T-helper 2 cell treated with Interferon-gamma antibody and Interleukin-4, amounts not matched to agents 100 ng/mL and 5 ng/mL, for 36 hours (primary cell): ENCODE measurements around the gene OR10A6. TPM values are rescaled to one million over a fixed set of nuclear protein-coding genes. Genes with fewer than 3 reads are reported as not detected.

Experiments used
- total RNA-seq: library from RNA; stranded (reverse); gene quantifications from 2 replicates; pipeline ENCODE4 v1.2.3, GENCODE V29; 2022

OR10A6 gene
- total RNA-seq, 1 donor from 2014 or later: not detected

Other genes starting within 250 kb of the OR10A6 start
- not detected in 2 replicates for gene OVCH2, start 224.8 kb downstream of the OR10A6 start, total RNA-seq
- gene OR5P2, start 134.3 kb downstream of the OR10A6 start, total RNA-seq: not detected in 2 replicates
- not detected in 2 replicates for gene OR5P3, start 100.4 kb downstream of the OR10A6 start, total RNA-seq
- not detected in 2 replicates for gene OR10A3, start 10.4 kb upstream of the OR10A6 start, total RNA-seq
- gene NLRP10, start 34.2 kb upstream of the OR10A6 start, total RNA-seq: not detected in 2 replicates
- 228 and 233 TPM in 2 replicates for gene EIF3F, start 56.1 kb upstream of the OR10A6 start, total RNA-seq
- 0.23 and 0.25 TPM in 2 replicates for gene TUB, start 149.9 kb upstream of the OR10A6 start, total RNA-seq
- 4.7 TPM in 2 replicates for gene RIC3, start 237.8 kb upstream of the OR10A6 start, total RNA-seq